A549 (cell line): Measurements from ENCODE around the gene TAL1.
"Not testable (repeated sequence)": the region's sequence is repeated elsewhere in the genome, so short reads cannot be mapped to it uniquely, and the experiment has no call there.

ENCODE experiments used
- CHD2 ChIP-seq: fragments of 150-350 bp; IDR thresholded peaks from 2 replicates; pipeline ENCODE4 v1.6.1; 2014; ENCODE audit warnings: low read length; ENCODE audit not compliant: partially characterized antibody
- ZFP36 ChIP-seq: fragments of 450-650 bp; IDR thresholded peaks from 2 replicates; pipeline ENCODE4 v1.6.1; 2014; ENCODE audit warnings: borderline replicate concordance; ENCODE audit not compliant: partially characterized antibody
- TF ChIP-seq, protein P1 (sequence below): fragments of >200 bp; sonication (Bioruptor Twin); formaldehyde crosslinking; IDR thresholded peaks from 3 replicates; pipeline ENCODE4 v1.5.1; 2016
- TF ChIP-seq, protein P2 (sequence below): fragments of 450-650 bp; IDR thresholded peaks from 2 replicates; pipeline ENCODE4 v1.6.1; 2014; ENCODE audit warnings: antibody characterized with exemption
- TF ChIP-seq, protein P3 (sequence below): fragments of 250-450 bp; sonication (Bioruptor Pico); IDR thresholded peaks from 2 replicates; pipeline ENCODE4 v1.5.0; 2020; ENCODE audit warnings: low read depth, mild to moderate bottlenecking, moderate library complexity

DNA sequence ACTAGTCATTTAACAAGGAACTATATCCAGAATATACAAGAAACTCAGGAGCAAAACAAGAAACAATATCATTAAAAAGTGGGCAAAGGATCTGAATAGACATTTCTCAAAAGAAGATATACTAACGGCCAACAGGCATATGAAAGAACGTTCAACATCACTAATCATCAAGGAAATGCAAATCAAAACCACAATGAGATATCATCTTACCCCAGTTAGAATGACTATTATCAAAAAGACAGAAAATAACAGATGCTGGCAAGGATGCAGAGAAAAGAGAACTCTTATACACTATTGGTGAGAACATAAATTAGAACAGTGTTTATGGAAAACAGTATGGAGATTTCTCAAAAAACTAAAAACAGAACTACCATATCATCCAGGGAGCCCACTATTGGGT is 28.5 kb downstream of the TAL1 start:
- TF ChIP-seq ZFP36, CHD2: not testable (repeated sequence)
- TF ChIP-seq, protein P1, sequence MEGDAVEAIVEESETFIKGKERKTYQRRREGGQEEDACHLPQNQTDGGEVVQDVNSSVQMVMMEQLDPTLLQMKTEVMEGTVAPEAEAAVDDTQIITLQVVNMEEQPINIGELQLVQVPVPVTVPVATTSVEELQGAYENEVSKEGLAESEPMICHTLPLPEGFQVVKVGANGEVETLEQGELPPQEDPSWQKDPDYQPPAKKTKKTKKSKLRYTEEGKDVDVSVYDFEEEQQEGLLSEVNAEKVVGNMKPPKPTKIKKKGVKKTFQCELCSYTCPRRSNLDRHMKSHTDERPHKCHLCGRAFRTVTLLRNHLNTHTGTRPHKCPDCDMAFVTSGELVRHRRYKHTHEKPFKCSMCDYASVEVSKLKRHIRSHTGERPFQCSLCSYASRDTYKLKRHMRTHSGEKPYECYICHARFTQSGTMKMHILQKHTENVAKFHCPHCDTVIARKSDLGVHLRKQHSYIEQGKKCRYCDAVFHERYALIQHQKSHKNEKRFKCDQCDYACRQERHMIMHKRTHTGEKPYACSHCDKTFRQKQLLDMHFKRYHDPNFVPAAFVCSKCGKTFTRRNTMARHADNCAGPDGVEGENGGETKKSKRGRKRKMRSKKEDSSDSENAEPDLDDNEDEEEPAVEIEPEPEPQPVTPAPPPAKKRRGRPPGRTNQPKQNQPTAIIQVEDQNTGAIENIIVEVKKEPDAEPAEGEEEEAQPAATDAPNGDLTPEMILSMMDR, result not testable (repeated sequence)
- TF ChIP-seq, protein P2, sequence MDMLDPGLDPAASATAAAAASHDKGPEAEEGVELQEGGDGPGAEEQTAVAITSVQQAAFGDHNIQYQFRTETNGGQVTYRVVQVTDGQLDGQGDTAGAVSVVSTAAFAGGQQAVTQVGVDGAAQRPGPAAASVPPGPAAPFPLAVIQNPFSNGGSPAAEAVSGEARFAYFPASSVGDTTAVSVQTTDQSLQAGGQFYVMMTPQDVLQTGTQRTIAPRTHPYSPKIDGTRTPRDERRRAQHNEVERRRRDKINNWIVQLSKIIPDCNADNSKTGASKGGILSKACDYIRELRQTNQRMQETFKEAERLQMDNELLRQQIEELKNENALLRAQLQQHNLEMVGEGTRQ, result not testable (repeated sequence)
- TF ChIP-seq, protein P3, sequence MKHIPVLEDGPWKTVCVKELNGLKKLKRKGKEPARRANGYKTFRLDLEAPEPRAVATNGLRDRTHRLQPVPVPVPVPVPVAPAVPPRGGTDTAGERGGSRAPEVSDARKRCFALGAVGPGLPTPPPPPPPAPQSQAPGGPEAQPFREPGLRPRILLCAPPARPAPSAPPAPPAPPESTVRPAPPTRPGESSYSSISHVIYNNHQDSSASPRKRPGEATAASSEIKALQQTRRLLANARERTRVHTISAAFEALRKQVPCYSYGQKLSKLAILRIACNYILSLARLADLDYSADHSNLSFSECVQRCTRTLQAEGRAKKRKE (CRISPR knock-in tag), result not testable (repeated sequence)
